ENCODE data around the gene CYTH1.
"Not testable (repeated sequence)": the region's sequence is repeated elsewhere in the genome, so short reads cannot be mapped to it uniquely, and the experiment has no call there.

CYTH1 gene

GRCh38 chr17:78759203-78759968 lies 22.7 kb downstream of the CYTH1 start:
- DNase-seq (ENCODE audit: extremely low read depth, low read depth) = peak; percentile 36
- no peak overlapping the region for H3K4me3 ChIP-seq (replicated peaks; ENCODE audit: low read depth, low read length)
- no peak for TF ChIP-seq CTCF (IDR thresholded peaks at IDR 0.05; ENCODE audit: low read depth, low read length, missing control alignments)

GRCh38 chr17:78753316-78754250 lies 28.5 kb downstream of the CYTH1 start:
- no peak overlapping the region for H3K4me3 ChIP-seq (replicated peaks; ENCODE audit: low read depth, low read length)
- TF ChIP-seq CTCF (IDR thresholded peaks at IDR 0.05; ENCODE audit: low read depth, low read length, missing control alignments) = no peak
- no peak for DNase-seq (ENCODE audit: extremely low read depth, low read depth)

DNA sequence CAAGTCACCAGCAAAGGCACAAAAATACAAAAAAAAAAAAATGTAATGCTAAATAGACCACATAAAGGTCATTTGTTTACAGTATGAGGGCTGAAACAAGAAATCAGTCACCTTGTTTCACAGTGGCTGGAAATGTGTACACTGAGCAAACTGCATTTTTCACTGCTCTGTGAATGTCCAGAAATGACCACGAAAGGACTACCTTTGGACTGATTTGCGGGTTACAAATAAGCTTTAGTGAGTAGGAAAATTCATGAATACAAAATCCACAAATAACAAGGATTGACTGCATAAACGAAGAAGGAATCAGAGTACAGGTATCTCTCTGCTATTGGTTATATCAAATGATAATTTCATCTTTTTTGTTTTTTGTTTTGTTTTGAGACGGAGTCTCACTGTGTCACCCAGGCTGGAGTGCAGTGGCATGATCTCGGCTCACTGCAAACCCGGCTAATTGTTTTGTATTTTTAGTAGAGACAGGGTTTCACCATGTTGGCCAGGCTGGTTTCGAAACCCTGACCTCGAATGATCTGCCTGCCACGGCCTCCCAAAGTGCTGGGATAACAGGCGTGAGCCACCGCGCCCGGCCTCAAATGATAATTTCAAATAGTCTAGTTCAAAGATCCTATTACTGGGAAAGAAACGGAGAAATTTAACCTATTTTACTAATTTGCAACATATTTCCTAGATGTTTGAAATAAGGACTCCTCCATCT lies 30.5 kb downstream of the CYTH1 start:
- DNase-seq (ENCODE audit: extremely low read depth, low read depth) = no peak
- H3K4me3 ChIP-seq (replicated peaks; ENCODE audit: low read depth, low read length) = no peak overlapping the region
- no peak for TF ChIP-seq CTCF (IDR thresholded peaks at IDR 0.05; ENCODE audit: low read depth, low read length, missing control alignments)

DNA sequence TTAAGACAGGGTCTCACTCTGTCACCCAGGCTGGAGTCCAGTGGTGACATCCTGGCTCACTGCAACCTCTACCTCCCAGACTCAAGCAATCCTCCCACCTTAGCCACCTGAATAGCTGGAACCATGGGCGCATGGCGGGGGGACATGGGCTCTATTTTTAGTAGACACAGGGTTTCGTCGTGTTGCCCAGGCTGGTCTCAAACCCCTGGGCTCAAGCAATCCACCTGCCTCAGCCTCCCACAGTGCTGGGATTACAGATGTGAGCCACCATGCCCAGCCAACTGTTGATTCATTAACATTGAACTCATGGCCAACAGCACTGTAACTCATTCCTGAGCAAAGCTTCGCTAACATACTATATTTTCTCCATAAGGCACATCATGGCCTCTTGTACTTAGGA lies 31.1 kb downstream of the CYTH1 start:
- not testable (repeated sequence) for H3K4me3 ChIP-seq (replicated peaks; ENCODE audit: low read depth, low read length); DNase-seq (ENCODE audit: extremely low read depth, low read depth)

DNA sequence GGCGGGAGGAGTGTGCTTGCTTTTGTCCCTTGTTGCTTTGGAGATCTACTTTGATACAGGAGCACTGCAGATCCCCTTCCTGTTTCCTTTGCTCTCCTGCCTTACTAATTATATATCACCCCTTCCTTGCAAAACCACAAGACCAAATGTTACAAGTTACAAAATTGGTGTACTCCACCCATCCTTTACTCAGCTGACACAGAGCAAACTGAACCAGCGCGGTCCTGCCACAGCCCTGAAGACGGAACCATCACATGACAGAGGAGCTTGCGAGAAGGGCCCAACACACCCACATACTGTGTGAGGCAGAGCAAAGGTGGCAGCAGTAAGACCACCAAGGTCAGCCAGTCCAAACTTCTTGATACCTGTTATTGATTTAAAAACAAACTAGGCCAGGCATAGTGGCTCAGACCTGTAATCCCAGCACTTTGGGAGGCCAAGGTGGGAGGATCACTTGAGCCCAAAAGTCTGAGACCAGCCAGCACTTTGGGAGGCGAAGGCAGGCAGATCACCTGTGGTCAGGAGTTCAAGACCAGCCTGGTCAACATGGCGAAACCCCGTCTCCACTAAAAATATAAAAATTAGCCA lies 33.2 kb downstream of the CYTH1 start:
- no peak for TF ChIP-seq CTCF (IDR thresholded peaks at IDR 0.05; ENCODE audit: low read depth, low read length, missing control alignments)
- DNase-seq (ENCODE audit: extremely low read depth, low read depth) = peak; percentile 51
- H3K4me3 ChIP-seq (replicated peaks; ENCODE audit: low read depth, low read length) = no peak overlapping the region

- no peak for DNase-seq (ENCODE audit: extremely low read depth, low read depth)
- H3K4me3 ChIP-seq (replicated peaks; ENCODE audit: low read depth, low read length) = no peak overlapping the region
Measured at GRCh38 chr17:78748048-78748729, 33.9 kb downstream of the CYTH1 start.

More at GRCh38 chr17:78748048-78748729, 33.9 kb downstream of the CYTH1 start:
- no peak for TF ChIP-seq CTCF (IDR thresholded peaks at IDR 0.05; ENCODE audit: low read depth, low read length, missing control alignments)
